HG02623 (cell line): ENCODE data around the gene EPHA8.

ENCODE experiments used
- ATAC-seq: cut with Tn5 transposase; IDR thresholded peaks from one replicate; pipeline ENCODE4 v1.9.1; 2021; ENCODE audit warnings: moderate library complexity; ENCODE audit not compliant: unreplicated experiment

The EPHA8 gene

GRCh38 chr1:22535399-22535798, 27.9 kb upstream of the EPHA8 start:
- ATAC-seq = no peak

GRCh38 chr1:22536506-22536905, 26.8 kb upstream of the EPHA8 start:
- ATAC-seq = no peak

- no peak for ATAC-seq
Measured at GRCh38 chr1:22537441-22538139, 25.7 kb upstream of the EPHA8 start.

- ATAC-seq = no peak
Measured at GRCh38 chr1:22539510-22540118, 23.7 kb upstream of the EPHA8 start.

GRCh38 chr1:22540337-22540736, 23.0 kb upstream of the EPHA8 start:
- ATAC-seq = no peak

- ATAC-seq = no peak
Measured at GRCh38 chr1:22542886-22543285, 20.4 kb upstream of the EPHA8 start.

GRCh38 chr1:22543679-22544078, 19.6 kb upstream of the EPHA8 start:
- ATAC-seq = no peak

GRCh38 chr1:22544606-22545005, 18.7 kb upstream of the EPHA8 start:
- no peak for ATAC-seq

GRCh38 chr1:22545141-22545540, 18.1 kb upstream of the EPHA8 start:
- no peak for ATAC-seq

- no peak for ATAC-seq
Measured at GRCh38 chr1:22547186-22547817, 16.0 kb upstream of the EPHA8 start.

- no peak for ATAC-seq
Measured at GRCh38 chr1:22547818-22548462, 15.3 kb upstream of the EPHA8 start.

- ATAC-seq = no peak
Measured at GRCh38 chr1:22550021-22550420, 13.3 kb upstream of the EPHA8 start.

- ATAC-seq = no peak
Measured at GRCh38 chr1:22551591-22551990, 11.7 kb upstream of the EPHA8 start.

- ATAC-seq = no peak
Measured at GRCh38 chr1:22552021-22552420, 11.3 kb upstream of the EPHA8 start.

- ATAC-seq = no peak
Measured at GRCh38 chr1:22553104-22553880, 10.0 kb upstream of the EPHA8 start.

GRCh38 chr1:22553991-22554522, 9.2 kb upstream of the EPHA8 start:
- no peak for ATAC-seq

GRCh38 chr1:22555371-22555656, 8.0 kb upstream of the EPHA8 start:
- no peak for ATAC-seq

GRCh38 chr1:22556391-22557104, 6.7 kb upstream of the EPHA8 start:
- ATAC-seq = no peak

- no peak for ATAC-seq
Measured at GRCh38 chr1:22557341-22557950, 5.8 kb upstream of the EPHA8 start.
